GM23338 (cell line): Measurements from ENCODE around the gene IQGAP2. TPM values are rescaled to one million over a fixed set of nuclear protein-coding genes. Genes with fewer than 3 reads are reported as not detected.

Experiments
- ATAC-seq: fragments of 200-7000 bp; cut with Tn5 transposase; 3 replicates; pipeline ENCODE4 v1.9.1; 2020
- DNase-seq: peaks from one replicate; pipeline ENCODE4 v3.0.0-alpha.2; 2015; ENCODE audit warnings: low spot score
- H2AFZ ChIP-seq: fragments of 200-600 bp; sonication (generic); 2 replicates; pipeline ENCODE4 v1.8.0; 2016; ENCODE audit warnings: antibody characterized with exemption, mild to moderate bottlenecking, moderate library complexity
- H3F3A ChIP-seq: fragments of 200-600 bp; sonication (generic); replicated peaks from 2 replicates; pipeline ENCODE4 v1.8.0; 2017; ENCODE audit warnings: antibody characterized with exemption, mixed run types, low read depth
- H3K27ac ChIP-seq: fragments of 200-600 bp; sonication (generic); 2 replicates; pipeline ENCODE4 v1.6.1; 2016; ENCODE audit warnings: low read depth
- H3K27me3 ChIP-seq: fragments of 200-600 bp; sonication (generic); 2 replicates; pipeline ENCODE4 v1.8.0; 2016; ENCODE audit warnings: mild to moderate bottlenecking, mixed run types, moderate library complexity; ENCODE audit not compliant: insufficient read depth
- H3K36me3 ChIP-seq: fragments of 200-600 bp; sonication (generic); 2 replicates; pipeline ENCODE4 v1.8.0; 2016; ENCODE audit warnings: mild to moderate bottlenecking; ENCODE audit not compliant: insufficient read depth
- H3K4me1 ChIP-seq: fragments of 200-600 bp; sonication (generic); 2 replicates; pipeline ENCODE4 v1.8.0; 2016; ENCODE audit warnings: mild to moderate bottlenecking, moderate library complexity; ENCODE audit not compliant: insufficient read depth
- H3K4me2 ChIP-seq: fragments of 200-600 bp; sonication (generic); 2 replicates; pipeline ENCODE4 v1.7.1; 2017; ENCODE audit warnings: mixed run types
- H3K4me3 ChIP-seq: fragments of 200-600 bp; sonication (generic); 2 replicates; pipeline ENCODE4 v1.6.1; 2016; ENCODE audit warnings: mixed run types
- H3K79me2 ChIP-seq: fragments of 200-600 bp; sonication (generic); replicated peaks from 2 replicates; pipeline ENCODE4 v1.8.0; 2017; ENCODE audit warnings: mild to moderate bottlenecking; ENCODE audit not compliant: insufficient read depth
- H3K9me2 ChIP-seq: fragments of 200-600 bp; sonication (generic); 2 replicates; pipeline ENCODE4 v1.8.0; 2017; ENCODE audit not compliant: insufficient read depth
- H4K20me1 ChIP-seq: fragments of 200-600 bp; sonication (generic); replicated peaks from 2 replicates; pipeline ENCODE4 v1.8.0; 2017; ENCODE audit warnings: mild to moderate bottlenecking; ENCODE audit not compliant: insufficient read depth
- H3K27ac Mint-ChIP-seq: 2 replicates; pipeline ENCODE4 v1.8.0; 2020; ENCODE audit warnings: inconsistent platforms, mild to moderate bottlenecking, moderate library complexity, mixed read lengths
- H3K27me3 Mint-ChIP-seq: 3 replicates; pipeline ENCODE4 v1.8.0; 2022; ENCODE audit warnings: low read depth, mild to moderate bottlenecking, moderate library complexity, mixed read lengths, inconsistent platforms; ENCODE audit not compliant: insufficient read depth, poor library complexity
- H3K36me3 Mint-ChIP-seq: 3 replicates; pipeline ENCODE4 v1.8.0; 2021; ENCODE audit warnings: low read depth, mild to moderate bottlenecking, inconsistent platforms, moderate library complexity, mixed read lengths
- H3K4me1 Mint-ChIP-seq: 3 replicates; pipeline ENCODE4 v1.8.0; 2020; ENCODE audit warnings: mild to moderate bottlenecking, inconsistent platforms, mixed read lengths
- H3K4me3 Mint-ChIP-seq: 3 replicates; pipeline ENCODE4 v1.8.0; 2021; ENCODE audit warnings: moderate library complexity, mild to moderate bottlenecking, inconsistent platforms, mixed read lengths
- H3K9me3 Mint-ChIP-seq: 3 replicates; pipeline ENCODE4 v1.8.0; 2020; ENCODE audit warnings: moderate library complexity, mild to moderate bottlenecking, inconsistent platforms, mixed read lengths
- CREB1 ChIP-seq: fragments of 250-450 bp; sonication (Bioruptor Pico); IDR thresholded peaks from 2 replicates; pipeline ENCODE4 v1.5.0; 2020; ENCODE audit warnings: low read depth, mild to moderate bottlenecking, moderate library complexity
- EZH2 ChIP-seq: fragments of 200-600 bp; sonication (generic); IDR thresholded peaks from one replicate; pipeline ENCODE4 v1.8.0; 2017; ENCODE audit warnings: antibody characterized with exemption, mild to moderate bottlenecking, low read depth; ENCODE audit not compliant: unreplicated experiment
- EZH2phosphoT487 ChIP-seq: fragments of 200-600 bp; sonication (generic); IDR thresholded peaks from one replicate; pipeline ENCODE4 v1.8.1; 2018; ENCODE audit warnings: antibody characterized with exemption; ENCODE audit not compliant: unreplicated experiment
- POLR2AphosphoS5 ChIP-seq: IDR thresholded peaks from 2 replicates; pipeline ENCODE4 v1.6.1; 2016; ENCODE audit warnings: antibody characterized with exemption, low read depth
- STAT1 ChIP-seq: IDR thresholded peaks from one replicate; pipeline ENCODE4 v1.6.1; 2016; ENCODE audit warnings: antibody characterized with exemption; ENCODE audit not compliant: unreplicated experiment
- ZNF114 ChIP-seq: fragments of 250-450 bp; sonication (Bioruptor Pico); IDR thresholded peaks from 2 replicates; pipeline ENCODE4 v1.5.0; 2020; ENCODE audit warnings: mild to moderate bottlenecking, moderate library complexity
- ZNF331 ChIP-seq: fragments of 250-450 bp; sonication (Bioruptor Pico); IDR thresholded peaks from 2 replicates; pipeline ENCODE4 v1.5.0; 2020; ENCODE audit warnings: low read depth, mild to moderate bottlenecking, moderate library complexity
- polyA plus RNA-seq: library from polyadenylated mRNA; unstranded; fragments of >200 nt; fragmentation: Nextera tagmentation; extraction: Ambion mirVana; gene quantifications from 2 replicates; pipeline ENCODE4 v1.2.1, GENCODE V29; 2016
- total RNA-seq: library from RNA; depleted of rRNA; stranded (reverse); fragments of >200 nt; shearing (Covaris generic); gene quantifications from 2 replicates; pipeline ENCODE4 v1.2.3, GENCODE V29; 2014
- TF ChIP-seq, protein P1 (sequence below): IDR thresholded peaks from one replicate; pipeline ENCODE4 v1.6.1; 2018; ENCODE audit warnings: antibody characterized with exemption; ENCODE audit not compliant: unreplicated experiment
- TF ChIP-seq, protein P2 (sequence below): fragments of 250-450 bp; sonication (Bioruptor Pico); IDR thresholded peaks from 2 replicates; pipeline ENCODE4 v1.5.0; 2020; ENCODE audit warnings: mild to moderate bottlenecking, moderate library complexity

The IQGAP2 gene
- total and polyA plus RNA-seq, 2 experiments from 2014 or later: 60.0 to 86.5 TPM

DNA sequence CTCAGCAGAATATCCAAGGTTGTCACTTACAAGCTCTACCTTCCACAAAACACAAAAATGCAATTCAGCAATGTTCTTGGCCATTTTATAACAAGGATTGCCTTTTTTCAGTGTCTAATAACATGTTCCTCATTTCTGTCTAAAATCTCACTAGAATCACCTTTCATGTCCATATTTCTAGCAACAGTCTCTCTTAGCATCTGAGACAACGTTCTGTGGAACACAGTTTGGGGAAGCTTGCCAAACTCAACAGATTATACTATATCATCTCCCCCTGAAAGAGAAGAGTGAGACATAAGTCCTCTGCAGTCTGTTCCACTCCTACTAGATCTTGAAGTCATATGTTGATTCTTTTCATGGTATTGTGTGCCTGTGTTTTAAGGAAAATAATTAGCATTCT lies 149.5 kb downstream of the IQGAP2 start:
- Mint-ChIP-seq H3K4me1 (peaks cover 5% of the 10 kb centered on the region; the same call in 2 of the 3 replicates), H3K36me3 (peaks cover 19% of the 10 kb centered on the region), H3K27ac (no peak overlapping the region), H3K4me3 (no peak overlapping the region), H3K27me3 (peaks cover 2% of the 10 kb centered on the region), H3K9me3 (peaks cover 23% of the 10 kb centered on the region)
- ATAC-seq (no peak), DNase-seq (no peak)
- H3F3A ChIP-seq: no peaks in the 10 kb centered on the region
- H3K4me1 ChIP-seq: no peaks in the 10 kb centered on the region
- no peak overlapping the region for H3K27ac ChIP-seq
- H2AFZ ChIP-seq: no peak overlapping the region
- H3K79me2 ChIP-seq: 0 out of 2 replicates have a peak, but pooled peaks cover 6% of the 10 kb centered on the region
- TF ChIP-seq CREB1: no peak
- TF ChIP-seq, protein P1, sequence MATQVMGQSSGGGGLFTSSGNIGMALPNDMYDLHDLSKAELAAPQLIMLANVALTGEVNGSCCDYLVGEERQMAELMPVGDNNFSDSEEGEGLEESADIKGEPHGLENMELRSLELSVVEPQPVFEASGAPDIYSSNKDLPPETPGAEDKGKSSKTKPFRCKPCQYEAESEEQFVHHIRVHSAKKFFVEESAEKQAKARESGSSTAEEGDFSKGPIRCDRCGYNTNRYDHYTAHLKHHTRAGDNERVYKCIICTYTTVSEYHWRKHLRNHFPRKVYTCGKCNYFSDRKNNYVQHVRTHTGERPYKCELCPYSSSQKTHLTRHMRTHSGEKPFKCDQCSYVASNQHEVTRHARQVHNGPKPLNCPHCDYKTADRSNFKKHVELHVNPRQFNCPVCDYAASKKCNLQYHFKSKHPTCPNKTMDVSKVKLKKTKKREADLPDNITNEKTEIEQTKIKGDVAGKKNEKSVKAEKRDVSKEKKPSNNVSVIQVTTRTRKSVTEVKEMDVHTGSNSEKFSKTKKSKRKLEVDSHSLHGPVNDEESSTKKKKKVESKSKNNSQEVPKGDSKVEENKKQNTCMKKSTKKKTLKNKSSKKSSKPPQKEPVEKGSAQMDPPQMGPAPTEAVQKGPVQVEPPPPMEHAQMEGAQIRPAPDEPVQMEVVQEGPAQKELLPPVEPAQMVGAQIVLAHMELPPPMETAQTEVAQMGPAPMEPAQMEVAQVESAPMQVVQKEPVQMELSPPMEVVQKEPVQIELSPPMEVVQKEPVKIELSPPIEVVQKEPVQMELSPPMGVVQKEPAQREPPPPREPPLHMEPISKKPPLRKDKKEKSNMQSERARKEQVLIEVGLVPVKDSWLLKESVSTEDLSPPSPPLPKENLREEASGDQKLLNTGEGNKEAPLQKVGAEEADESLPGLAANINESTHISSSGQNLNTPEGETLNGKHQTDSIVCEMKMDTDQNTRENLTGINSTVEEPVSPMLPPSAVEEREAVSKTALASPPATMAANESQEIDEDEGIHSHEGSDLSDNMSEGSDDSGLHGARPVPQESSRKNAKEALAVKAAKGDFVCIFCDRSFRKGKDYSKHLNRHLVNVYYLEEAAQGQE: no peak
- no peak overlapping the region for H3K4me3 ChIP-seq
- no peaks in the 10 kb centered on the region for H4K20me1 ChIP-seq
- H3K36me3 ChIP-seq: no peaks in the 10 kb centered on the region
- no peaks in the 10 kb centered on the region for H3K9me2 ChIP-seq
- no peak overlapping the region for H3K4me2 ChIP-seq
- no peaks in the 10 kb centered on the region for H3K27me3 ChIP-seq

DNA sequence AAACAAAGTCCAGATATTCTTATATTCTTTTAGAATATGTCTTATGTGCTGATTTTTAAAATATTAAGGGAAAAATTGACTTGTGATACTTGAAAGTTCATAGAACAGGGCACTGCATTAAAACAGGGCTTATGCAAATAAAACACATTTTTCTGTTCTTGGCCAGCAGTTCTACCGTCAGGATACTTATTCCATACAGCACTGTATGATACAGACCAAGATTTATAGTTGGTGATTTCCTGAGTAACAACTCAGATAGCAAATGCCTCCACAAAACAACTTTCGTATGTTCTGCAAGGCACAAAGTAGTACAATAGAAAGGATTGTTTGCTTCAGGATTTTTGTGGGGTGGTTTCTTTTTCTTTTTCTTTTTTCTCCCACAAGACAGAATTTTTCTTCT lies 150.2 kb downstream of the IQGAP2 start:
- H2AFZ ChIP-seq: no peak overlapping the region
- H3K9me3 Mint-ChIP-seq: peaks cover 23% of the 10 kb centered on the region
- no peaks in the 10 kb centered on the region for H4K20me1 ChIP-seq
- H3K36me3 ChIP-seq: no peaks in the 10 kb centered on the region
- no peak overlapping the region for H3K4me3 Mint-ChIP-seq
- H3K27ac ChIP-seq: peak overlapping the region; percentile 34; the same call in 1 of the 2 replicates
- no peak overlapping the region for H3K4me3 ChIP-seq
- no peaks in the 10 kb centered on the region for H3F3A ChIP-seq
- H3K27me3 ChIP-seq: no peaks in the 10 kb centered on the region
- H3K4me1 ChIP-seq: no peaks in the 10 kb centered on the region
- no peak overlapping the region for H3K27ac Mint-ChIP-seq
- no peak overlapping the region for H3K4me2 ChIP-seq
- H3K9me2 ChIP-seq: no peaks in the 10 kb centered on the region
- ATAC-seq (no peak), DNase-seq (no peak)
- H3K36me3 Mint-ChIP-seq: peaks cover 19% of the 10 kb centered on the region
- H3K27me3 Mint-ChIP-seq: peaks cover 2% of the 10 kb centered on the region
- peaks cover 2% of the 10 kb centered on the region; the same call in 1 of the 3 replicates for H3K4me1 Mint-ChIP-seq
- 0 out of 2 replicates have a peak, but pooled peaks cover 3% of the 10 kb centered on the region for H3K79me2 ChIP-seq
- TF ChIP-seq ZNF331 (no peak), STAT1 (no peak), POLR2AphosphoS5 (no peak), EZH2 (no peak), CREB1 (no peak), EZH2phosphoT487 (no peak), ZNF114 (CRISPR knock-in tag) (no peak)
- TF ChIP-seq, protein P2, sequence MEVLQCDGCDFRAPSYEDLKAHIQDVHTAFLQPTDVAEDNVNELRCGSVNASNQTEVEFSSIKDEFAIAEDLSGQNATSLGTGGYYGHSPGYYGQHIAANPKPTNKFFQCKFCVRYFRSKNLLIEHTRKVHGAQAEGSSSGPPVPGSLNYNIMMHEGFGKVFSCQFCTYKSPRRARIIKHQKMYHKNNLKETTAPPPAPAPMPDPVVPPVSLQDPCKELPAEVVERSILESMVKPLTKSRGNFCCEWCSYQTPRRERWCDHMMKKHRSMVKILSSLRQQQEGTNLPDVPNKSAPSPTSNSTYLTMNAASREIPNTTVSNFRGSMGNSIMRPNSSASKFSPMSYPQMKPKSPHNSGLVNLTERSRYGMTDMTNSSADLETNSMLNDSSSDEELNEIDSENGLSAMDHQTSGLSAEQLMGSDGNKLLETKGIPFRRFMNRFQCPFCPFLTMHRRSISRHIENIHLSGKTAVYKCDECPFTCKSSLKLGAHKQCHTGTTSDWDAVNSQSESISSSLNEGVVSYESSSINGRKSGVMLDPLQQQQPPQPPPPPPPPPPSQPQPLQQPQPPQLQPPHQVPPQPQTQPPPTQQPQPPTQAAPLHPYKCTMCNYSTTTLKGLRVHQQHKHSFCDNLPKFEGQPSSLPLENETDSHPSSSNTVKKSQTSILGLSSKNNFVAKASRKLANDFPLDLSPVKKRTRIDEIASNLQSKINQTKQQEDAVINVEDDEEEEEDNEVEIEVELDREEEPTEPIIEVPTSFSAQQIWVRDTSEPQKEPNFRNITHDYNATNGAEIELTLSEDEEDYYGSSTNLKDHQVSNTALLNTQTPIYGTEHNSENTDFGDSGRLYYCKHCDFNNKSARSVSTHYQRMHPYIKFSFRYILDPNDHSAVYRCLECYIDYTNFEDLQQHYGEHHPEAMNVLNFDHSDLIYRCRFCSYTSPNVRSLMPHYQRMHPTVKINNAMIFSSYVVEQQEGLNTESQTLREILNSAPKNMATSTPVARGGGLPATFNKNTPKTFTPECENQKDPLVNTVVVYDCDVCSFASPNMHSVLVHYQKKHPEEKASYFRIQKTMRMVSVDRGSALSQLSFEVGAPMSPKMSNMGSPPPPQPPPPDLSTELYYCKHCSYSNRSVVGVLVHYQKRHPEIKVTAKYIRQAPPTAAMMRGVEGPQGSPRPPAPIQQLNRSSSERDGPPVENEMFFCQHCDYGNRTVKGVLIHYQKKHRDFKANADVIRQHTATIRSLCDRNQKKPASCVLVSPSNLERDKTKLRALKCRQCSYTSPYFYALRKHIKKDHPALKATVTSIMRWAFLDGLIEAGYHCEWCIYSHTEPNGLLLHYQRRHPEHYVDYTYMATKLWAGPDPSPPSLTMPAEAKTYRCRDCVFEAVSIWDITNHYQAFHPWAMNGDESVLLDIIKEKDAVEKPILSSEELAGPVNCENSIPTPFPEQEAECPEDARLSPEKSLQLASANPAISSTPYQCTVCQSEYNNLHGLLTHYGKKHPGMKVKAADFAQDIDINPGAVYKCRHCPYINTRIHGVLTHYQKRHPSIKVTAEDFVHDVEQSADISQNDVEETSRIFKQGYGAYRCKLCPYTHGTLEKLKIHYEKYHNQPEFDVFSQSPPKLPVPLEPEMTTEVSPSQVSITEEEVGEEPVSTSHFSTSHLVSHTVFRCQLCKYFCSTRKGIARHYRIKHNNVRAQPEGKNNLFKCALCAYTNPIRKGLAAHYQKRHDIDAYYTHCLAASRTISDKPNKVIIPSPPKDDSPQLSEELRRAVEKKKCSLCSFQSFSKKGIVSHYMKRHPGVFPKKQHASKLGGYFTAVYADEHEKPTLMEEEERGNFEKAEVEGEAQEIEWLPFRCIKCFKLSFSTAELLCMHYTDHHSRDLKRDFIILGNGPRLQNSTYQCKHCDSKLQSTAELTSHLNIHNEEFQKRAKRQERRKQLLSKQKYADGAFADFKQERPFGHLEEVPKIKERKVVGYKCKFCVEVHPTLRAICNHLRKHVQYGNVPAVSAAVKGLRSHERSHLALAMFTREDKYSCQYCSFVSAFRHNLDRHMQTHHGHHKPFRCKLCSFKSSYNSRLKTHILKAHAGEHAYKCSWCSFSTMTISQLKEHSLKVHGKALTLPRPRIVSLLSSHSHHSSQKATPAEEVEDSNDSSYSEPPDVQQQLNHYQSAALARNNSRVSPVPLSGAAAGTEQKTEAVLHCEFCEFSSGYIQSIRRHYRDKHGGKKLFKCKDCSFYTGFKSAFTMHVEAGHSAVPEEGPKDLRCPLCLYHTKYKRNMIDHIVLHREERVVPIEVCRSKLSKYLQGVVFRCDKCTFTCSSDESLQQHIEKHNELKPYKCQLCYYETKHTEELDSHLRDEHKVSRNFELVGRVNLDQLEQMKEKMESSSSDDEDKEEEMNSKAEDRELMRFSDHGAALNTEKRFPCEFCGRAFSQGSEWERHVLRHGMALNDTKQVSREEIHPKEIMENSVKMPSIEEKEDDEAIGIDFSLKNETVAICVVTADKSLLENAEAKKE (CRISPR knock-in tag): no peak
- TF ChIP-seq, protein P1: no peak
